ENCODE measurements around the gene GTF2A1.

GTF2A1 gene

DNA sequence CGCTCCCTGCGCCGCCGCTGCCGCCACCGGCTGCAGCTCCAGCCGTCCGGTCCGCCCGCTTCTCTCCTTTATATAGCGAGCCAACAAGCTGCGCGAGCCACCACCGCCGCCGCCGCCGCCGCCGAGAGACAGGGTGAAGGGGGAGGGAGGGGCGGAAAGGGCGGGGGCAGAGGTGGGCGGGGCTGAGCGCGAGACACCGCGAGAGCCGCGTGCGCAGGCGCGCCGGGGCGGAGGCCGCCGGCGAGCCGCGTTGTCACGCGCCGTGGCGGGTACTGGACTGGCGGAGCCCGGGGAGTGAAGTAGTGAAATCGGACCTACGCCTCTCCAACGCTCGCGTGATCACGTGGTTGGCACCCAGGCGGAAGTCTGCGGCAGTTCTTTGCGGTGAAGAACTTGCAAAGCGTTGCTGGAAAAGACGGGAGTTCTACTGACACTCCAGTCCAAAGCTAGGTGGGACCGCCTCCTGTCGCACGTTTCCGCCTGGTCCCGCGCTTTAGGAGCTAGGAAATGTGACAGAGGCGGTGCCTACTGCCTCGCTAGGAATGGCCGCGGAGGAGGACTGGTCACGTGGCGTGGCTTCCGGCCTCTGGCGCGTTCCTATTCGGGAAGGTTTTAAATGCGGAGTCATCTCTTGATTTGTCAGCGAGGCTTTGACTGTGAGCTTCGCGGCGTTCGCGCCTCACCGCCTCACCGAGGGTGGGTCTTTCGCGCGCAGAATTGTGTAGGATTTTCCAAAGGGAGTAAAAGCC lies at the start of gene GTF2A1:
GTF2A1 (minus strand) TSS at position 130 of the 749 bp plus-strand sequence. CDS start 441 bp downstream, outside the sequence.
- peak within 1 kb of the TSS; percentile 100 for H3K27ac Mint-ChIP-seq
- no peaks in the 10 kb centered on the region for H3K9me3 Mint-ChIP-seq
- peaks cover 47% of the 10 kb centered on the region for H3K4me1 Mint-ChIP-seq (ENCODE audit: low read depth)
- H3K4me3 Mint-ChIP-seq = peak within 1 kb of the TSS; percentile 100
- H3K27me3 Mint-ChIP-seq = no peaks in the 10 kb centered on the region
- H3K36me3 Mint-ChIP-seq (ENCODE audit: low read depth) = peaks cover 11% of the 10 kb centered on the region

DNA sequence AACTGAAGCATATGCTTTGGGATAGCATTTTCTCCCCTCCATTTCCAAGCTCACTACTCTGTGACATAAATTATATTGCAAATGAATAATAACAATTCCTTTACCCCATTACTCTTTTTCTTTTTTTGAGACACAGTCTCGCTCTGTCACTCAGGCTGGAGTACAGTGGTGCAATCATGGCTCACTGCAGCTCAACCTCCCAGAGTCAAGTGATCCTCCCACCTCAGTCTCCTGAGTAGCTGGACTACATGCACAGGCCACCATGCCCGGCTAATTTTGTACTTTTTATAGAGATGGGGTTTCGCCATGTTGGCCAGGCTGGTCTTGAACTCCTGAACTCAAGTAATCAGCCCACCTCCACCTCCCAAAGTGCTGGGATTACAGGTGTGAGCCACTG lies 49.2 kb upstream of the GTF2A1 start:
- no peaks in the 10 kb centered on the region for H3K4me1 Mint-ChIP-seq (ENCODE audit: low read depth)
- H3K27ac Mint-ChIP-seq = no peak overlapping the region
- H3K27me3 Mint-ChIP-seq = peaks cover 27% of the 10 kb centered on the region
- H3K36me3 Mint-ChIP-seq (ENCODE audit: low read depth) = no peaks in the 10 kb centered on the region
- H3K4me3 Mint-ChIP-seq = no peak overlapping the region
- no peaks in the 10 kb centered on the region for H3K9me3 Mint-ChIP-seq

DNA sequence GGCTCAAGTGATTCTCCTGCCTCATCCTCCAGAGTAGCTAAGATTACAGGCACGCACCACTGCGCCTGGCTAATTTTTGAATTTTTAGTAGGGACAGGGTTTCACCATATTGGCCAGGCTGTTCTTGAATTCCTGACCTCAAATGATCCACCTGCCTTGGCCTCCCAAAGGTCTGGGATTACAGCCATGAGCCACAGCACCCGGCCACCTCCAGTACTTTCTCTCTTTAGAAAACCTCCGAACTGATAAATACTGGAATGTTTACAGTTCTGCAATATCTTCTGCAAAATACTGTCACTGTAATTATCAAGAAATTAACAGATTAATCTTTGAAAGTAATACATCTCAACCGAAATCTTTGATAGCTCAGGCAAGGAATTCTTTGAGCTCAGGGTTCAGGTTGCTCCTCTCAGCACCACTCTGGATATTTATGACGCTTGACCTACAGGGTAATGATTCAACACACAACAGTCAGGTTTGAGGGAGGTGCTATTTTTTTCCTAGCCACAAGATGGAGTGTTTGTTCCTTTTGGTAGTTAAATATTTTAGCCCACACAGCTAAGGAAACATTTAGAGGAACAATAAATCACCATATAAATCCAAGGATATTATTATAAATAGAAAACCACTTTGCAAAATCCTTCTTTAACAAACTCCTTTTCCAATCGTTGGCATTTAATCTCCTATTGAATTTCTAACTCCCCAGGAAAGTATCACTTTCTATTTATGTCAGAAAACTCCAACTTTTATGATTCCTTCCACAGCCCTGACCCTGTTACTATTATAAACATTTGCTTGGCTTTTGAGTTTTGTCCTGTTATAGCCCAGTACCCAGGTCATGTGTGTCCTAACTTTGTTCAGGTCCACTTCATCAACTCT lies 48.6 kb upstream of the GTF2A1 start:
- H3K27me3 Mint-ChIP-seq = peaks cover 27% of the 10 kb centered on the region
- no peaks in the 10 kb centered on the region for H3K4me1 Mint-ChIP-seq (ENCODE audit: low read depth)
- no peak overlapping the region for H3K27ac Mint-ChIP-seq
- H3K36me3 Mint-ChIP-seq (ENCODE audit: low read depth) = no peaks in the 10 kb centered on the region
- no peaks in the 10 kb centered on the region for H3K9me3 Mint-ChIP-seq
- no peak overlapping the region for H3K4me3 Mint-ChIP-seq

DNA sequence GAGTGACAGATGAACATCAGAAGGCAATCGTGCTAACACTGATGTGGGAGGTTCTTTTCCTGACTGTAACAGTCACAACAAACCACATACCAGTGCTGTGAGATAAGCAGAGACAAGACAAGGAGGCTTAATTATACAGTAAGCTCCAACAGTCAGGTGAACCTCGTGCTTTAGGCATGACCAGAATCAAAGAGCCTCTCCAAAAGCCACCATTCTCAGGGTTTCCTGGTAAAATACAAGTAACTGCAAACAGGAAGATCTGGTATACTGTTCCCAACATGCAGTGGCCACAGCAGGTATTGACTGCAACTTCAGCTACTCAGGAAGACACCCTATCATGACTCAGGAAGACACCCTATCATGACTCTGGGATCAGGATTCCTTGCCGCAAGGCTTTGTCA lies 47.3 kb upstream of the GTF2A1 start:
- no peak overlapping the region for H3K27ac Mint-ChIP-seq
- no peak overlapping the region for H3K4me3 Mint-ChIP-seq
- no peaks in the 10 kb centered on the region for H3K36me3 Mint-ChIP-seq (ENCODE audit: low read depth)
- H3K27me3 Mint-ChIP-seq = peaks cover 27% of the 10 kb centered on the region
- no peaks in the 10 kb centered on the region for H3K4me1 Mint-ChIP-seq (ENCODE audit: low read depth)
- no peaks in the 10 kb centered on the region for H3K9me3 Mint-ChIP-seq

DNA sequence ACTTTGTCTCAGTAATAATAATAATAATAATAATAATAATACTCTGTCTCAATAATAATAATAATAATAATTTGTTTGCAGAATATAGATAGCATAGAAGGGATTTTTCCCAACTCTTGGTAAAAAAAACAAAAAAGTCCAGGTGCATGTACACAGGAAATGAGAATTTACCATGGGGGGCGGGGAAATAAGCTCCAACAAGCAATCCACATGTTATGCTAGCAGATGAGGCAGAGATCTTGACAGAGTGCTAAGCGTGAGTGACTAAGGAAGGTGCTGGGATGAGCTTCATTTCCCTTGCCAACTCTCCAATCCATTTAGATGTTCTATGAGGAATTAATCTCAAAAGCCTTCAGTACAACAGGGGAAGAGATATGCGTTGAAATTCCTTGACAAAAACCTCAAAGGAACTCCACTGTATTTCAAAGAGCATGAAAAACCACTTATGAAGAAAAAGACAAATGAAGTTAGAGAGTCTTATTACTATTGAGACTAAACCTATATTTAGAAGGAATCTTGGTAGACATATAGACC lies 44.9 kb upstream of the GTF2A1 start:
- H3K4me3 Mint-ChIP-seq = no peak overlapping the region
- H3K4me1 Mint-ChIP-seq (ENCODE audit: low read depth) = no peaks in the 10 kb centered on the region
- no peaks in the 10 kb centered on the region for H3K36me3 Mint-ChIP-seq (ENCODE audit: low read depth)
- peaks cover 27% of the 10 kb centered on the region for H3K27me3 Mint-ChIP-seq
- H3K27ac Mint-ChIP-seq = no peak overlapping the region
- no peaks in the 10 kb centered on the region for H3K9me3 Mint-ChIP-seq

DNA sequence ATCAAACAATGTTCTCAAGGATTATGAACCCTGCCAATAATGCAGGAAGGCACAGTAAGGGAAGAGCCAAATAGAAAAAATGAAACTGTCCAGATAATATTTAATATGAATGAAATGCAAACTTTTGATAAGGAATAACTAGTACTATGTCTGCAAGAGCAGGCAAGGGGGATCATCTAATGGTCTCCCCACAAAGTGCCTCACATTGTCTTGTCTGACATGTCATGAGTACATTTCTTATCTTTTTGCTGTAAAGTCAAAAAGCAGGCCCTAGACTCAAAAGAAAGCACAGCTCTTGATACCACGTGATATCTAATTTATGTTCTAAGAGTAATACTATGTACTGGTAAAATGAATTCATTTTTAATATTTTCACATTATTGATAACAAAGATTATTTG lies 43.9 kb upstream of the GTF2A1 start:
- H3K9me3 Mint-ChIP-seq = no peaks in the 10 kb centered on the region
- H3K27ac Mint-ChIP-seq = no peak overlapping the region
- H3K4me1 Mint-ChIP-seq (ENCODE audit: low read depth) = no peaks in the 10 kb centered on the region
- H3K4me3 Mint-ChIP-seq = no peak overlapping the region
- H3K36me3 Mint-ChIP-seq (ENCODE audit: low read depth) = no peaks in the 10 kb centered on the region
- peaks cover 27% of the 10 kb centered on the region for H3K27me3 Mint-ChIP-seq

DNA sequence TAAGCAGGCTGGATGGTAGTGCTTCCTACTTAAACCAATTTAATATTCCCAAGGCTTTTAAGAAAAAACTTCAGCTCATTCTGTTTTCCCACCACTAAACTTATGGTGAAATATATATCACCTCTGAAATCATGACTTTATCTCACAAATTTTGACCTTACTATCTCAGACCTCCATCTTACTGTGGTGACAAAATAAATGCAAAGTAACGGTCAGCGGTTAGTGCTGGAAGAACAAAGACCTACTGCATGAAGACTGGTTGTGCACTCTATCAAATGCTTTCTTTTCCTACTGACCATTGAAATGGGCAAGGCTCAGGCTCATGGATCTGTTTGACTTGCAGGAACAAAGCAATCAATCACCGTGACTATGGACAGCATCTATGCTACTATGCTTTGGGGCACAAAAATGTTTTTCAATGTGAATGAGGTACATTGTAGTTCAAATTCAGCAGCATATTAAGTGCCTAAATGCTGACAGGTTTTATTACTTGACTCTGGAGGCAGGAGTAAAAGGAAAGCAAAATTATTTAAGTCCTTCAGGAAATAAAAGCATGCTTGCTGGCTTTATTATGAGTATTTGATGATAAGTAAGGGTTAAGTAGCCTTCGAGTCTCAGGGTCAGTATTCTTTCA lies 43.1 kb upstream of the GTF2A1 start:
- Mint-ChIP-seq H3K27me3 (peaks cover 27% of the 10 kb centered on the region), H3K27ac (no peak overlapping the region), H3K4me3 (no peak overlapping the region), H3K4me1 (ENCODE audit: low read depth) (no peaks in the 10 kb centered on the region), H3K9me3 (no peaks in the 10 kb centered on the region), H3K36me3 (ENCODE audit: low read depth) (no peaks in the 10 kb centered on the region)

DNA sequence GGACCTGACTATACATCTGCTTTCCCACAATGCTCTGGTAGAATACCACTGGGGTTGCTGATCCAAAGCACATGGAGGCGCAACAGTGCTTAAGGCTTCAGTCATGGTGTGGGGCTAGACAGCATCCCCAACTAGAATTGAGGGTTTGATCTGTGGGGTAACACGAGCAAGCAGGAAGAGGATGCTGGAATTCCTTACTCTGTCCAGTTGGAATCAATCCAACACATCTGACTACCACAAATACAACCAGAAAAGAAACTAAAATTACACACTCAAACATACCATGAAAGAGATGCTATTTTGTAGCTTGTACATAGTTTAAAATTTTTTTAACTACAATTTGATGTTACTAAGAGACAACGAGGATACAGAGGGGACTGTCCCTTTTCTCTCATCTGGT lies 40.4 kb upstream of the GTF2A1 start:
- Mint-ChIP-seq H3K27ac (no peak overlapping the region), H3K4me3 (no peak overlapping the region), H3K9me3 (no peaks in the 10 kb centered on the region), H3K4me1 (ENCODE audit: low read depth) (peaks cover 7% of the 10 kb centered on the region), H3K36me3 (ENCODE audit: low read depth) (no peaks in the 10 kb centered on the region), H3K27me3 (peaks cover 5% of the 10 kb centered on the region)

DNA sequence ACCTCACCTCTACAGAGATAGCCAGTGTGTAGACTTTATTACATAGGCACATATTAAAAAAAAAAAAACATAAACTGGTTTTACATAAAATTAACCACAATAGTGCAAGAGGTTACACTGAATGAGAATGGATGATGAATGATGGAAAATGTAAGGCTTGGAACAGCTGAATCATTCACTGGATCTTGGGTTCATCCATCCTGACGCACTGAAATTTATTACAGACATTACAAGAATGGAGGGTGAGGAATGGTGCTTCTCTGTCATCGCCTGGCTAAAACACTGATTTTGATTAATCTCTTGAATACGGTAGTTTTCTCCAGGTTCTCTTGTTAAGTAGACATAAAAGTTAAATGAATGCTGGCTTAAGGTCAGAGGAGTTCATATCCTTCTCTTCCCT lies 40.0 kb upstream of the GTF2A1 start:
- Mint-ChIP-seq H3K36me3 (ENCODE audit: low read depth) (no peaks in the 10 kb centered on the region), H3K27me3 (peaks cover 1% of the 10 kb centered on the region), H3K4me1 (ENCODE audit: low read depth) (peaks cover 10% of the 10 kb centered on the region), H3K27ac (no peak overlapping the region), H3K9me3 (no peaks in the 10 kb centered on the region), H3K4me3 (no peak overlapping the region)

DNA sequence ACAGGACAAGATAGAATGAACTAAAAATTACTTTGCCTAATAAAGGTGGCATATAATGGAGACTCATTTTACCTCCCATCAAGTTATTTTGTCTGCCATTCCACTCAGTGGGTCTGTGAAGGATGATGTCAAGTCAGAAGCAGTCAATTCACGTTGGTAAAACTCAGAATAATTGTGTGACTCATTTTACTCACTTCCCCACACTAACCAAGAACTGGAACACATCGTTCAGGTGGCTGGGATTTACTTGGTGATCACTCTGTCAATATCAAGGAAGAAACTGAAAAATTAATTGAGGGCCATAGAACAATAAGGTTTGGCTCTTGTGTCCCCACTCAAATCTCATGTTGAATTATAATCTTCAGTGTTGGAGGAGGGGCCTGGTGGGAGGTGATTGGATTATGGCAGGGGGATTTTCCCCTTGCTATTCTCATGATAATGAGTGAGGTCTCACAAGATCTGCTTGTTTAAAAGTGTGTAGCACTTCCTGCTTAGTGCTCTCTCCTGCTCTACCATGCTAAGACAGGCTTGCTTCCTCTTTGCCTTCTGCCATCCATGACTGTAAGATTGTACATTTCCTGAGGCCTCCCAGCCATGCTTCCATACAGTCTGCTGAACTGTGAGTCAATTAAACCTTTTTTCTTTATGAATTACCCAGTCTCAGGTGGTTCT lies 35.7 kb upstream of the GTF2A1 start:
- Mint-ChIP-seq H3K4me1 (ENCODE audit: low read depth) (peaks cover 11% of the 10 kb centered on the region), H3K36me3 (ENCODE audit: low read depth) (no peaks in the 10 kb centered on the region), H3K9me3 (no peaks in the 10 kb centered on the region), H3K27ac (peak overlapping the region; percentile 69), H3K4me3 (no peak overlapping the region), H3K27me3 (no peaks in the 10 kb centered on the region)

DNA sequence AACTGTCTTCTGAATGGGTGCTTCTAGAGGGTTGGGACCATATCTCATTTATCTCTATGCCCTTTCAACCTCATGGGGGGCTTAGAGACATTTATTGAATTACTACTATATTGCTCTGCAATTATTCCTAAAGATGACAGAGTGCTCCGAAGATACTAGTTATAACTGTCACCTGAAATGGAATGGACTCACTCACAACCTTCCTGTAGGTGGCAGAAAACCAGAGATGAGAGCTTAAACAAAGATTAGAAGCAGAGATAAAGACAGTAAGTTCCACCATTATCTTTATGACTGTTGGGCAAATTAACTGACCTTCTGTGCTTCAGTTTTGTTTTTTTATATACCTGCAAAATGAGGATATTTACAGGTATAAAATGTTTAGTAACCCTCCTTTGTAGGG lies 31.5 kb upstream of the GTF2A1 start:
- Mint-ChIP-seq H3K9me3 (no peaks in the 10 kb centered on the region), H3K27me3 (no peaks in the 10 kb centered on the region), H3K36me3 (ENCODE audit: low read depth) (no peaks in the 10 kb centered on the region), H3K4me3 (no peak overlapping the region), H3K27ac (no peak overlapping the region), H3K4me1 (ENCODE audit: low read depth) (peaks cover 11% of the 10 kb centered on the region)

DNA sequence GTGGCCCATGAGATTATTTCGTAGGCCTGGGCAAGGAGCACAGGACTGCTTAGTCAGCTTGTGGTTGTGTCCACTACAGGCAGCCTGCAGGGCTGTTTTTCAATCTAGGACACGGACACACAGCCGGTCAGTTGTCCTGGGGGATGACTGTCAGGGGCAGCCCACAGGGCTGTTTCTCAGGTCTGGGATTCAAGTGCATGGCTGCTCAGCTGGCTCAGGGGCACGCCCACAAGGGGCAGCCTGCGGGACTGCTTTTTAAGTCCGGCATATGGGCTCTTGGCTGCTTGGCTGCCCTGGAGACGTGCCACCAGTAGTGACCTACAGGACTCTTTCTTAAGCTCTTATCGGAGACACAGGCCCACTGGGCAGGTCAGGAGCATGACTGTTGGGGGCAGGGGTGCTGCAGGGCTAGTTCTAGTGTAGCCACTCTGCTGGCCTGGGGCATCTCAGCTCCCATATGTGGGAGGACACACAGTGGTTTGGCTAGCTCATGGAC lies 26.6 kb upstream of the GTF2A1 start:
- no peak overlapping the region for H3K4me3 Mint-ChIP-seq
- no peaks in the 10 kb centered on the region for H3K4me1 Mint-ChIP-seq (ENCODE audit: low read depth)
- peaks cover 5% of the 10 kb centered on the region for H3K27me3 Mint-ChIP-seq
- H3K27ac Mint-ChIP-seq = no peak overlapping the region
- no peaks in the 10 kb centered on the region for H3K36me3 Mint-ChIP-seq (ENCODE audit: low read depth)
- H3K9me3 Mint-ChIP-seq = peaks cover 9% of the 10 kb centered on the region

DNA sequence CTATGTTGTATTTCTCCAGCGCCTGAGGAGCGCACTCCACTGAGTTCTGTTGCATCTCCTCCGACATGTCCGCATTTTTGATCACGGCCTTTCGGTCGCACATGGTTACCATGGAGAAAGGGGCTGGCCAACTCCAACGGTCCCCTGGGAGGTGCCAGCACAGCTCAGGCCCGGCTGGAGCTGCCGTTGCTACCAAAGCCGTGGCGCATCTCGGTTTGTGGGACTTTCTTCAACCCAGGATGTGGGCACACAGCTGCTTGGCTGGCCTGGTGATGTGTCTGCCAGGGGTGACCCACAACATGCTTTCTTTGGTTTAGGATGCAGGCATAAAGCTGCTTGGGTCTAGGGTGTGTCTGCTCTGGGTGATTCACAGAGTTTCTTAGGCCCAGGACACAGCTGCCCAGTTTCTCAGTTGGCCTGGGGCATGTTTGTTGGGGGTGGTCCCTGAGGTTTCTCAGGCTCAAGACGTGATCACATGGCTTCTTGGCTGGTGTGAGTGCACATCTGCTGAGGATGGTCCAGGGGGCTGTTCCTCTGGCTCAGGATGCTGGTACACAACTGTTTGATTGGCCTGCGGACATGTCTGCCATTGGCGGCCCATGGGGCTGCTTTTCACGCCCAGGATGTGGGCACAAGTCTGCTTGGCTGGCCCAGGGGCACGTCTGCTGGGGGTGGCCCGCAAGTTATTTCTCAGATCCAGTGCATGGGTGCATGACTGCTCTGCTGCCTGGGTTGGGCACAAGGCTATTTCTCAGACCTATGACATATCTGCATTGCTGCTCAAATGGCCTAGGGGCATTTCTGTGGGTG lies 25.9 kb upstream of the GTF2A1 start:
- no peak overlapping the region for H3K4me3 Mint-ChIP-seq
- no peaks in the 10 kb centered on the region for H3K36me3 Mint-ChIP-seq (ENCODE audit: low read depth)
- H3K9me3 Mint-ChIP-seq = peaks cover 9% of the 10 kb centered on the region
- no peak overlapping the region for H3K27ac Mint-ChIP-seq
- no peaks in the 10 kb centered on the region for H3K4me1 Mint-ChIP-seq (ENCODE audit: low read depth)
- H3K27me3 Mint-ChIP-seq = peaks cover 5% of the 10 kb centered on the region

DNA sequence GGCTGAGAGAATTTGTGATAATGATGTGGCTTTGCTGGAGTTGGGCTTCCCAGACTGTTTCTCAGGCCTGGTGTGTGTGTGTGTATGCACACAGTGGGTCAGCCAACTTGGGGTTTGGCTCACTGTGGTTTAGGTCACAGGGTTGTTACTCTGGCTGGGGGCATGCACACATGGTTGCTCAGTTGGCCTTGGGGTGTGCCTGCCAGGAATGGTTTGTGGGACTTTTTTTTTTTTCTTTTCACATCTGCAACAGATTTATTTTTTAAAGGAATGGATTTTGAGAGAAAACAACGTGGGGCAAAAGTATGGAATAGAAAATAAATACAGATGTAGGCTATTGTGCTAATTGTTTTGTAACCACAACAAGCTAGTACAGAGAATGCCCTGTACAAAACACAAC lies 25.0 kb upstream of the GTF2A1 start:
- no peak overlapping the region for H3K4me3 Mint-ChIP-seq

More for the DNA sequence above, 25.0 kb upstream of the GTF2A1 start:
- H3K9me3 Mint-ChIP-seq = peaks cover 9% of the 10 kb centered on the region
- H3K36me3 Mint-ChIP-seq (ENCODE audit: low read depth) = no peaks in the 10 kb centered on the region
- H3K4me1 Mint-ChIP-seq (ENCODE audit: low read depth) = no peaks in the 10 kb centered on the region
- H3K27me3 Mint-ChIP-seq = peaks cover 8% of the 10 kb centered on the region
- no peak overlapping the region for H3K27ac Mint-ChIP-seq

Measured in stimulated activated naive CD8-positive, alpha-beta T cell treated with anti-CD3 and anti-CD28 coated beads, Interleukin-15, Interleukin-2, amounts not matched to agents 100 ng/mL and 50 ng/mL, for 24 hours (primary cell).